ENCODE measurements around the gene ATP6V0A1.
"Not testable (repeated sequence)": the region's sequence is repeated elsewhere in the genome, so short reads cannot be mapped to it uniquely, and the experiment has no call there.

The ATP6V0A1 gene

GRCh38 chr17:42438600-42439567 is 19.8 kb upstream of the ATP6V0A1 start:
- peak; percentile 36 for DNase-seq

- DNase-seq = no peak
Observed at GRCh38 chr17:42441371-42442195, 17.1 kb upstream of the ATP6V0A1 start.

GRCh38 chr17:42442196-42442565 is 16.5 kb upstream of the ATP6V0A1 start:
- DNase-seq = no peak

GRCh38 chr17:42449176-42449575 is 9.5 kb upstream of the ATP6V0A1 start:
- DNase-seq = not testable (repeated sequence)

GRCh38 chr17:42449838-42450237 is 8.8 kb upstream of the ATP6V0A1 start:
- DNase-seq = not testable (repeated sequence)

- DNase-seq = not testable (repeated sequence)
Observed at GRCh38 chr17:42451270-42451669, 7.4 kb upstream of the ATP6V0A1 start.

GRCh38 chr17:42453439-42453838 is 5.2 kb upstream of the ATP6V0A1 start:
- DNase-seq = no peak

- DNase-seq = not testable (repeated sequence)
Observed at GRCh38 chr17:42454987-42455386, 3.7 kb upstream of the ATP6V0A1 start.

GRCh38 chr17:42456223-42457106 is 2.2 kb upstream of the ATP6V0A1 start:
- DNase-seq = peak; percentile 68

- no peak for DNase-seq
Observed at GRCh38 chr17:42457107-42457792, 1.4 kb upstream of the ATP6V0A1 start.

- peak; percentile 54 for DNase-seq
Observed at GRCh38 chr17:42459256-42459800, 650 bp downstream of the ATP6V0A1 start.

GRCh38 chr17:42459801-42460281 is 1.2 kb downstream of the ATP6V0A1 start:
- DNase-seq = peak; percentile 59

GRCh38 chr17:42460371-42460770 is 1.7 kb downstream of the ATP6V0A1 start:
- DNase-seq = peak; percentile 40

GRCh38 chr17:42463976-42464400 is 5.3 kb downstream of the ATP6V0A1 start:
- DNase-seq = no peak

- DNase-seq = no peak
Observed at GRCh38 chr17:42467889-42468288, 9.2 kb downstream of the ATP6V0A1 start.

GRCh38 chr17:42472709-42473521 is 14.2 kb downstream of the ATP6V0A1 start:
- DNase-seq = peak; percentile 67

- DNase-seq = no peak
Observed at GRCh38 chr17:42474276-42474675, 15.6 kb downstream of the ATP6V0A1 start.

- DNase-seq = no peak
Observed at GRCh38 chr17:42475121-42475520, 16.4 kb downstream of the ATP6V0A1 start.

GRCh38 chr17:42475835-42476234 is 17.2 kb downstream of the ATP6V0A1 start:
- DNase-seq = no peak

- DNase-seq = no peak
Observed at GRCh38 chr17:42476411-42476810, 17.7 kb downstream of the ATP6V0A1 start.
